Mucosa of descending colon (tissue), 3 donors: ENCODE data around the gene LIME1. TPM values are rescaled to one million over a fixed set of nuclear protein-coding genes. Genes with fewer than 3 reads are reported as not detected.
A peak's percentile ranks its signal among the peaks of the same experiment; 100 is the strongest.

ENCODE experiments used
- ATAC-seq: fragments of 200-7000 bp; cut with Tn5 transposase; one replicate; pipeline ENCODE4 v1.9.1; 2020; ENCODE audit warnings: mild to moderate bottlenecking, moderate library complexity
- DNase-seq, 3 donors: peaks; one replicate each; pipeline ENCODE4 v3.0.0-alpha.2; 2020
- H3K36me3 ChIP-seq: fragments of 200-600 bp; one replicate; pipeline ENCODE4 v1.8.0; 2021; ENCODE audit warnings: low read depth, mild to moderate bottlenecking
- H3K4me1 ChIP-seq: fragments of 200-600 bp; one replicate; pipeline ENCODE4 v1.8.0; 2021; ENCODE audit warnings: low read depth, mild to moderate bottlenecking
- H3K4me3 ChIP-seq: fragments of 200-600 bp; one replicate; pipeline ENCODE4 v1.8.0; 2021; ENCODE audit warnings: mild to moderate bottlenecking
- H3K9me3 ChIP-seq: fragments of 200-600 bp; one replicate; pipeline ENCODE4 v1.8.0; 2021; ENCODE audit warnings: mild to moderate bottlenecking
- intact Hi-C, 2 donors: fragments of 100-400 bp; cut with DNase I in 1 of 2; cut with micrococcal nuclease in 1 of 2; formaldehyde crosslinking; loops; one replicate each; pipeline versions ENCODE4 v1.11.0 to v1.11.1; 2022; cut with DNase I, micrococcal nuclease
- total RNA-seq, 3 donors: library from RNA; stranded (reverse); fragmentation: NEBNext Ultra II Directional in 2 of 3; extraction: Animal tissue kit (Norgen Biotek cat#: 25700) in 2 of 3; gene quantifications; one replicate each; pipeline versions ENCODE4 v1.2.1 to v1.2.4, GENCODE V29; 2021 to 2023
- TF ChIP-seq, protein P1 (sequence below): fragments of 200-600 bp; IDR thresholded peaks from one replicate; pipeline ENCODE4 v1.8.0; 2022; ENCODE audit warnings: antibody characterized with exemption, mild to moderate bottlenecking
- donor health status: DM: no; HTN: no; CAD: no; lungs with moderate emphysema.
- donor health status: DM: no; HTN: no; CAD: no.
- donor health status: DM: no; HTN: yes; CAD: no.

Gene LIME1
- total RNA-seq, 3 donors from 2014 or later: 10.4 to 11.2 (median 10.8) TPM

DNA sequence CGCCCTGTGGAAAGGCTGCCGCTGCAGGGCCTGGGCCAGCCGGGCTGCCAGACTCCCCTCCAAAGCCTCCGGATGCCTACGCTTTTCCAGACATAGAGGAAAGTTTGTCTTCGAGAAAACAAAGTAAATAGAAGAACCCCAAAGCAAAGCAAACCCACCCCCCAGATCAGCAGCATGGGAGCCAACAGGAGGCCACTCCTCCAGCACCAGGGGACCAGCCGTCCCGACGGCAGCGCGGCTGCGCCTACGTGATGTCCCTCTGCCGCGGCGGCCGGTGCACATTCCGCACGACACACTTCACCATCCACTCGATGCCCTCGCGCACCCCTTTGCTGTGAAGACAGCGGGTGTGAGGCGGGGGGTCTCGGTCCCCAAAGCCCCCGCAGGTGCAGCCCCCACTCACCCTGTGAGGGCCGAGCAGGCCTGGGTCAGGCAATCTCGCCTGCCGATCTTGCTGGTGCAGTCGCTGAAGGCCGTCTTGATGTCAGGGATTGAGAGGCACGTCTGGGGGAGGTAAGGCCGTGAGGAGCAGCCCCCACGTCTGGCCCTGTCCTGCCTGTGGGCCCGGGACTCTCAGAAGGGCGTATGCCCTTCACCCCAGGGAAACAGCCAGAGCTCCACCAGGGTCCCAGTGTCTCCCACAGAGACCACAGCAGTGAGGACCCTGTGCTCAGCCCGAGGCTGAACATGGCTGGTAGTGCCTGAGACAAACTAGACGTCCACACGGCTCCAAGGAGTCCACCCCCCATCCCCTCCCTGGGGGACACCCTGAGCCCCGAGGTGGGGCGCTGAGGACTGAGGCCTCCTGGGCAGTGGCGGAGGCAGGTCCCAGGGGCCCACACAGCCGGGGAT lies 36.0 kb upstream of the LIME1 start:
- H3K36me3 ChIP-seq: no peaks in the 10 kb centered on the region
- DNase-seq (peak in 1 of 3 donors; percentile 51), ATAC-seq (no peak)
- H3K4me1 ChIP-seq: peaks cover 35% of the 10 kb centered on the region
- TF ChIP-seq, protein P1, sequence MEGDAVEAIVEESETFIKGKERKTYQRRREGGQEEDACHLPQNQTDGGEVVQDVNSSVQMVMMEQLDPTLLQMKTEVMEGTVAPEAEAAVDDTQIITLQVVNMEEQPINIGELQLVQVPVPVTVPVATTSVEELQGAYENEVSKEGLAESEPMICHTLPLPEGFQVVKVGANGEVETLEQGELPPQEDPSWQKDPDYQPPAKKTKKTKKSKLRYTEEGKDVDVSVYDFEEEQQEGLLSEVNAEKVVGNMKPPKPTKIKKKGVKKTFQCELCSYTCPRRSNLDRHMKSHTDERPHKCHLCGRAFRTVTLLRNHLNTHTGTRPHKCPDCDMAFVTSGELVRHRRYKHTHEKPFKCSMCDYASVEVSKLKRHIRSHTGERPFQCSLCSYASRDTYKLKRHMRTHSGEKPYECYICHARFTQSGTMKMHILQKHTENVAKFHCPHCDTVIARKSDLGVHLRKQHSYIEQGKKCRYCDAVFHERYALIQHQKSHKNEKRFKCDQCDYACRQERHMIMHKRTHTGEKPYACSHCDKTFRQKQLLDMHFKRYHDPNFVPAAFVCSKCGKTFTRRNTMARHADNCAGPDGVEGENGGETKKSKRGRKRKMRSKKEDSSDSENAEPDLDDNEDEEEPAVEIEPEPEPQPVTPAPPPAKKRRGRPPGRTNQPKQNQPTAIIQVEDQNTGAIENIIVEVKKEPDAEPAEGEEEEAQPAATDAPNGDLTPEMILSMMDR: no peak
- intact Hi-C loops: no loop called here
- H3K4me3 ChIP-seq: no peak overlapping the region
- no peaks in the 10 kb centered on the region for H3K9me3 ChIP-seq

- TF ChIP-seq, protein P1: no peak
- DNase-seq (peak in 1 of 3 donors; percentile 49), ATAC-seq (no peak)
- Histone ChIP-seq H3K4me1 (peaks cover 35% of the 10 kb centered on the region), H3K4me3 (no peak overlapping the region), H3K36me3 (no peaks in the 10 kb centered on the region), H3K9me3 (no peaks in the 10 kb centered on the region)
- intact Hi-C loops: no loop called here
These were observed 35.5 kb upstream of the LIME1 start for GRCh38 chr20:63701051-63701328.

- Histone ChIP-seq H3K9me3 (no peaks in the 10 kb centered on the region), H3K36me3 (no peaks in the 10 kb centered on the region), H3K4me3 (no peak overlapping the region), H3K4me1 (peaks cover 35% of the 10 kb centered on the region)
- intact Hi-C loops: no loop called here
- DNase-seq: peak in 1 of 3 donors; percentile 57
- TF ChIP-seq, protein P1: no peak
- no peak for ATAC-seq
These were observed 35.0 kb upstream of the LIME1 start for GRCh38 chr20:63701329-63702035.

DNA sequence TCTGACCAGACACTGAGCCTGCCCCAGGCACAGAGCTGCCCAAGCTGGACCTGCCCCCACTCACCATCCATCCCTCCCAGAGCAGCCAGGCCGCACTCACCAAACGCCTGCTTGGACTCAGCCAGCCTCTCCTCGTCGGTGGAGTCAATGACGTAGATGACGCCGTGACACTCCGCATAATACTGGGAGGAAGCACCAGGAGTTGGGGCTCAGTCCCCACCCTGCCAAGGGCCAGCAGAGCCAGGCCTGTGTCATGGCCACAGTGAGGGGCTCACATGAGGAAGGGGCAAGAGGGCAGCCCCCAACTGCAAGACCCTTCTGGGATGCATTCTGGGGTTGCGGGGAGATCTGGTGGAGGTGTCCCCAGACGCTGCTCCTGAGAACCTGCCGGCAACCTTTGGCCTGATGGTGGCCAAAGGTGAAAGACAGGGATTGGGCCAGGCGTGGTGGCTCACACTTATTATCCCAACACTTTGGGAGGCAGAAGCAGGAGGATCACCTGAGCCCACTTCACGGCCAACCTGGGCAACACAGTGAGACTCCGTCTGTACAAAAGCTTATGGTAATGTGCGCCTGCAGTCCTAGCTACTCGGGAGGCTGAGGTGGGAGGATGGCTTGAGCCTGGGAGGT lies 34.3 kb upstream of the LIME1 start:
- Histone ChIP-seq H3K9me3 (no peaks in the 10 kb centered on the region), H3K4me3 (no peak overlapping the region), H3K4me1 (peaks cover 29% of the 10 kb centered on the region), H3K36me3 (no peaks in the 10 kb centered on the region)
- DNase-seq (peak in 1 of 3 donors; percentile 48), ATAC-seq (no peak)
- TF ChIP-seq, protein P1: no peak
- intact Hi-C loops: no loop called here

- Histone ChIP-seq H3K4me1 (peaks cover 23% of the 10 kb centered on the region), H3K36me3 (no peaks in the 10 kb centered on the region), H3K9me3 (no peaks in the 10 kb centered on the region), H3K4me3 (no peak overlapping the region)
- no peak for ATAC-seq
- peak in 1 of 3 donors; percentile 31 for DNase-seq
- intact Hi-C loops: no loop called here
- TF ChIP-seq, protein P1: no peak
These were observed 33.6 kb upstream of the LIME1 start for GRCh38 chr20:63702751-63703470.
